T-helper 2 cell treated with Interferon-gamma antibody and Interleukin-4, amounts not matched to agents 5 μg/mL and 100 μg/mL, for 36 hours (primary cell): ENCODE results near the gene CADM4.
"Not testable (repeated sequence)": the region's sequence is repeated elsewhere in the genome, so short reads cannot be mapped to it uniquely, and the experiment has no call there.

ENCODE experiments used
- DNase-seq: peaks from one replicate; pipeline ENCODE4 v3.0.0; 2021; ENCODE audit warnings: low spot score
- H3K27ac Mint-ChIP-seq: one replicate; pipeline ENCODE4 v1.8.0; 2021; ENCODE audit warnings: mild to moderate bottlenecking, mixed read lengths
- H3K27me3 Mint-ChIP-seq: one replicate; pipeline ENCODE4 v1.8.0; 2021; ENCODE audit warnings: low read depth, mixed read lengths
- H3K36me3 Mint-ChIP-seq: one replicate; pipeline ENCODE4 v1.8.0; 2021; ENCODE audit warnings: low read depth, mixed read lengths
- H3K4me1 Mint-ChIP-seq: one replicate; pipeline ENCODE4 v1.8.0; 2021; ENCODE audit warnings: low read depth, mixed read lengths
- H3K4me3 Mint-ChIP-seq: one replicate; pipeline ENCODE4 v1.8.0; 2022; ENCODE audit warnings: mild to moderate bottlenecking, moderate library complexity, mixed read lengths
- H3K9me3 Mint-ChIP-seq: one replicate; pipeline ENCODE4 v1.8.0; 2021; ENCODE audit warnings: mixed read lengths

The CADM4 gene

GRCh38 chr19:43618921-43619261 is 20.8 kb downstream of the CADM4 start:
- Mint-ChIP-seq H3K4me1 (peaks cover 18% of the 10 kb centered on the region), H3K9me3 (no peaks in the 10 kb centered on the region), H3K27ac (peak overlapping the region; percentile 98), H3K36me3 (peaks cover 1% of the 10 kb centered on the region), H3K27me3 (no peaks in the 10 kb centered on the region), H3K4me3 (peak overlapping the region; percentile 97)
- no peak for DNase-seq

- Mint-ChIP-seq H3K36me3 (peaks cover 9% of the 10 kb centered on the region), H3K4me3 (no peak overlapping the region), H3K27me3 (no peaks in the 10 kb centered on the region), H3K27ac (no peak overlapping the region), H3K9me3 (no peaks in the 10 kb centered on the region), H3K4me1 (peaks cover 16% of the 10 kb centered on the region)
- DNase-seq: no peak
Measured at GRCh38 chr19:43616954-43617353, 22.7 kb downstream of the CADM4 start.

- Mint-ChIP-seq H3K27me3 (no peaks in the 10 kb centered on the region), H3K4me1 (peaks cover 16% of the 10 kb centered on the region), H3K4me3 (no peak overlapping the region), H3K36me3 (peaks cover 12% of the 10 kb centered on the region), H3K9me3 (no peaks in the 10 kb centered on the region), H3K27ac (no peak overlapping the region)
- no peak for DNase-seq
Measured at GRCh38 chr19:43616306-43616705, 23.3 kb downstream of the CADM4 start.

DNA sequence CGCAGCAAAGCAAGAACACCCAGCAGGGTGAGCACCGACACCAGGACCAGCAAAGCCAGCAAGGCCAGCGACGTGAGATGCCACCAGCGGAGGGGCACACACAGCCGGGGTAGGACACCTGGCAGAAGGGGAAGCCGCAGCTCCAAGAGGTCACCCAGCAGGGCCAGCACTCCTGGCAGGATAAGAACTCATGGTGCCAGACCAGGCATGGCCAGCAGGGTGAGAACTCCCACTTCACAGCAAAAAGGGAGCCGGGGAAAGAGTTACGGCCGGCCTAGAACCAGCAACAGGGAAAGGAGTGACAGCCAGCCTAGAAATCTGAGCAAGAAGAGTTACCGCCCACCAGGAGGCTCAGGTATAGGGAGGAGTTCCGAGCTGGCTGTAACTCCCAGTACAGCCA is 27.3 kb downstream of the CADM4 start:
- peaks cover 4% of the 10 kb centered on the region for H3K4me1 Mint-ChIP-seq
- peaks cover 11% of the 10 kb centered on the region for H3K36me3 Mint-ChIP-seq
- no peaks in the 10 kb centered on the region for H3K9me3 Mint-ChIP-seq
- no peak overlapping the region for H3K4me3 Mint-ChIP-seq
- no peak for DNase-seq
- no peaks in the 10 kb centered on the region for H3K27me3 Mint-ChIP-seq
- no peak overlapping the region for H3K27ac Mint-ChIP-seq

GRCh38 chr19:43611788-43612187 is 27.9 kb downstream of the CADM4 start, which contains the start of gene SRRM5:
Gene SRRM5, plus strand, starts transcription at chr19:43612088. Its CDS starts 34 bp downstream, at chr19:43612122.
- Mint-ChIP-seq H3K27ac (no peak within 1 kb of the TSS), H3K4me3 (no peak within 1 kb of the TSS), H3K4me1 (peaks cover 4% of the 10 kb centered on the region), H3K36me3 (peaks cover 11% of the 10 kb centered on the region), H3K9me3 (no peaks in the 10 kb centered on the region), H3K27me3 (no peaks in the 10 kb centered on the region)
- no peak for DNase-seq

DNA sequence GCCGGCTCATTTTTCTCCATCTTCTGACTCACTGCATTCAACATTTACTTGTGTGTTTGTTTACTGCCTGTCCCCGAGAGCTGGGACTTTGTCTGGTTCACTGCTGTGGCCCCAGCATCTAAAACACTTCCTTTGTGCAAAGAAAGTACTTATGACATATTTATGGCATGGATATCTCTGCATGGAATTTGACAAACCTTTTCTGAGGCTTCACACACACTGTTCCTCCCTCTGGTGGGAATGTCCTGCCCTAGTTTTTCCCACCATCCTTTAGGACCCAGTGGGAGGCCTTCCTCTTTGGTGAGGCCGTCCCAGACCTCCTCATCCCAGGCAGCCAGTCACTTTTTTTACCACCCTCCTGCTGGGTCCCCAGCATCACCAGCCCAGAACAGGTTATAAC is 29.2 kb downstream of the CADM4 start:
- no peak for DNase-seq

DNA sequence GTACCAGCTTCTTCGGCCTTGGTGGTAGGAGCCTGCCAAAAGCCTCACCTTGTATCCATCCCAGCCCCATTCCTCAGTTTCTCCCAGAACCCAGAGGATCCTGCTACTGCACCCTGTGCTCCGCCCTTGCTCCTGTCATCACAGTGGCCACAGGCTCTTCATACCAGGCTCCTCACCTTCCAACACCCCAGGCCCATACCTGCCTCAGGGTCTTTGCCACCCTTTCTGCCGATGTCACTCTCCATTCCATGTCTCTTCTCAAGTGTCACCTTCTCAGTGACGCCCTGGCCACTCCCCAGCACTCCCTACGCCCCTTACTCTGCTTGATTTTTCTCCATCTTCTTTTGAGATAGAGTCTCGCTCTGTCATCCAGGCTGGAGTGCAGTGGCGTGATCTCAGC is 29.8 kb downstream of the CADM4 start:
- Mint-ChIP-seq H3K36me3 (peaks cover 11% of the 10 kb centered on the region), H3K27me3 (no peaks in the 10 kb centered on the region), H3K9me3 (no peaks in the 10 kb centered on the region), H3K4me3 (no peak overlapping the region), H3K27ac (no peak overlapping the region), H3K4me1 (no peaks in the 10 kb centered on the region)
- DNase-seq: no peak

More for the DNA sequence above, 29.2 kb downstream of the CADM4 start:
- peaks cover 11% of the 10 kb centered on the region for H3K36me3 Mint-ChIP-seq
- H3K4me3 Mint-ChIP-seq: no peak overlapping the region
- no peaks in the 10 kb centered on the region for H3K9me3 Mint-ChIP-seq
- H3K27ac Mint-ChIP-seq: no peak overlapping the region
- H3K27me3 Mint-ChIP-seq: no peaks in the 10 kb centered on the region
- H3K4me1 Mint-ChIP-seq: peaks cover under 1% of the 10 kb centered on the region

DNA sequence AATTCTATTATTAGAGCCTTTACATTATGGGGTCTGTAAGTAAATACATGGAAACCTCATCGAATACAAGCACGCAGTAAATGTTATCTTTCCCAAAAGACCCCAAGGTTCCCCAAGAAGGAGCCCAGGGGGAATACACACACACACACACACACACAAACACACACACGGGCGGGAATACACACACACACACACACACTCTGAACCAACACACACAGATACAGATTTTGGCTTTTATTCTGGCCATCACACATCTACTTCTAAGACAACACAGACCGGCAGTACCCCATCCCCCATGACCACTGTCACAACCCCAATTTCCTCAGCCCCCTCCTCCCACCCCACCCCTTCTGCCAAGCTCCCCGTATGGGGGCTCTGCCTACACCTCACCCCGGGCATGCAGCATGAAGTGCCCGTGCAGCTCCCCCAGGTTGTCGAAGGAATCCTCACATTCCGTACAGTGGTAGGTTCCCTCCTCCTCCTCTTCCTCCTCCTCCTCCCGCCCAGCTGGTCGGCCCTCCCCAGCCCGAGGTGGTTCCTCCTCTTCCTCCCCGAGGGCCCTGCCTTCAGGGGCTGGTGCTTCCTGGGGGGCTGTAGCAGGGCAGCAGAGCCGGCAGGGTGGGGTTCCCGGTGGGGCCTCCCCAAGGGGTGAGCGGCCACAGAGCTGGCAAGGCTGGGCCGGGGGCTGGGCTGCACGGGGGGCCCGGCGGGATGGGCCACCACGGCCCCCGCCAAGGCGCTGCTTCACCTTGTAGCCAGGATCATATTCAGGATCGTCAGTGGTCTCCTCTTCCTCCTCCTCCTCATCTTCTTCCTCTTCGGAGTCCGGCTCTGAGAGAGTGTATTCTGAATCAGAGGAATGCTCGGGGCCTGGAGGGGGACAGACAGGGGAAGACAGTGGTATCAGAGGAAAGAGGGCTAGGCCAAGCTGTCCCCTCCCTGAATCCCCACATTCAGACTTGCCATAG is 32.1 kb downstream of the CADM4 start:
- Mint-ChIP-seq H3K27me3 (no peaks in the 10 kb centered on the region), H3K9me3 (no peaks in the 10 kb centered on the region), H3K4me1 (no peaks in the 10 kb centered on the region), H3K27ac (no peak overlapping the region), H3K4me3 (no peak overlapping the region), H3K36me3 (peaks cover 5% of the 10 kb centered on the region)
- no peak for DNase-seq

GRCh38 chr19:43606569-43607229 is 33.0 kb downstream of the CADM4 start:
- H3K4me3 Mint-ChIP-seq: no peak overlapping the region
- DNase-seq: no peak

DNA sequence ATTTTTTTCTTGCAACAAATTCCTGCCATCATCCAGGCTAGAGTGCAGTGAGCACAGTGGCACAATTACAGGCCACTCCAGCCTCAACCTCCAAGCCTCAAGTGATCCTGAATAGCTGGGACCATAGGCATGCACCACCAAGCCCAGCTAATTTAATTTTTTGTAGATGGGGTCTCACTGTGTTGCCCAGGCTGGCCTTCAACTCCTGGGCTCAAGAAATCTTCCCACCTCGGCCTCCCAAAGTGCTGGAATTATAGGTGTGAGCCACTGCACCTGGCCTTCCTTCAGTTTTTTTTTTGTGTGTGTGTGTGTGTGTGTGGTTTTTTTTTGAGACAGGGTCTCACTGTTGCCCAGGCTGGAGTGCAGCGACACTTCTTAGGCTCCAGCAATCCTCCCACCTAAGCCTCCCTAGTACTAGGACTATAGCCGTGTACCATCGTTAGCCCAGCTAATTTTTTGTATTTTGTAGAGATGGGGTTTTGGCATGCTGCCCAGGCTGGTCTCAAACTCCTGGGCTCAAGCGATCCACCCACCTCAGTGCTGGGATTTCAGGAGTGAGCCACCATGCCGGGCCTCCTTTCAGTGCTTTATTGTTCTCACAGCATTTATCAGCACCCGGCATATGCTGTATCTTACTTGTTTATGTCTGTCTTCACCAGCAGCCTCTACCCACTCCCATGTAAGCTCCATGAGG is 33.6 kb downstream of the CADM4 start:
- Mint-ChIP-seq H3K9me3 (no peaks in the 10 kb centered on the region), H3K36me3 (peaks cover 2% of the 10 kb centered on the region), H3K27ac (no peak overlapping the region), H3K4me3 (no peak overlapping the region), H3K4me1 (no peaks in the 10 kb centered on the region), H3K27me3 (no peaks in the 10 kb centered on the region)
- DNase-seq: no peak

More at GRCh38 chr19:43606569-43607229, 33.0 kb downstream of the CADM4 start:
- Mint-ChIP-seq H3K4me1 (no peaks in the 10 kb centered on the region), H3K27me3 (no peaks in the 10 kb centered on the region), H3K9me3 (no peaks in the 10 kb centered on the region), H3K36me3 (no peaks in the 10 kb centered on the region), H3K27ac (no peak overlapping the region)

GRCh38 chr19:43600326-43600725 is 39.3 kb downstream of the CADM4 start:
- Mint-ChIP-seq H3K36me3 (peaks cover 14% of the 10 kb centered on the region), H3K4me1 (peaks cover 20% of the 10 kb centered on the region)
- H3K27me3 Mint-ChIP-seq, H3K4me3 Mint-ChIP-seq, H3K27ac Mint-ChIP-seq, DNase-seq, H3K9me3 Mint-ChIP-seq: not testable (repeated sequence)

- Mint-ChIP-seq H3K36me3 (peaks cover 14% of the 10 kb centered on the region), H3K9me3 (no peaks in the 10 kb centered on the region), H3K4me3 (no peak overlapping the region), H3K4me1 (peaks cover 20% of the 10 kb centered on the region), H3K27ac (no peak overlapping the region), H3K27me3 (no peaks in the 10 kb centered on the region)
- no peak for DNase-seq
Measured at GRCh38 chr19:43599635-43600295, 39.9 kb downstream of the CADM4 start.

- H3K4me3 Mint-ChIP-seq: peak overlapping the region; percentile 99
Measured at GRCh38 chr19:43598445-43599240, 41.0 kb downstream of the CADM4 start.

More at GRCh38 chr19:43598445-43599240, 41.0 kb downstream of the CADM4 start:
- Mint-ChIP-seq H3K27me3 (no peaks in the 10 kb centered on the region), H3K4me1 (peaks cover 23% of the 10 kb centered on the region), H3K36me3 (peaks cover 16% of the 10 kb centered on the region), H3K9me3 (no peaks in the 10 kb centered on the region), H3K27ac (no peak overlapping the region)
- no peak for DNase-seq
